Heart right ventricle (tissue), 16 donors: ENCODE data around the gene RFK. TPM values are rescaled to one million over a fixed set of nuclear protein-coding genes. Genes with fewer than 3 reads are reported as not detected.

ENCODE experiments used
- ATAC-seq, 8 donors: fragments of 200-7000 bp; cut with Tn5 transposase; one replicate each; pipeline ENCODE4 v1.9.1; 2020; ENCODE audit warnings: mild to moderate bottlenecking in 8 of 8, moderate library complexity in 8 of 8, moderate number of reproducible peaks in 1 of 8
- DNase-seq, 2 donors: peaks; one replicate each; pipeline ENCODE4 v3.0.0-alpha.2; 2020
- H3K27ac ChIP-seq, 10 donors: fragments of 200-600 bp; sonication (generic) in 2 of 10; one replicate each; pipeline versions ENCODE4 v1.5.0 to v1.8.0; 2020 to 2022; ENCODE audit warnings: mild to moderate bottlenecking in 3 of 10
- H3K27me3 ChIP-seq, 7 donors: fragments of 200-600 bp; one replicate each; pipeline ENCODE4 v1.8.0; 2021 to 2022; ENCODE audit warnings: mild to moderate bottlenecking in 2 of 7
- H3K36me3 ChIP-seq, 9 donors: fragments of 200-600 bp; sonication (generic) in 1 of 9; one replicate each; pipeline versions ENCODE4 v1.5.0 to v1.8.0; 2020 to 2022; ENCODE audit warnings: mild to moderate bottlenecking in 2 of 9
- H3K4me1 ChIP-seq, 9 donors: fragments of 200-600 bp; sonication (generic) in 1 of 9; one replicate each; pipeline versions ENCODE4 v1.5.0 to v1.8.0; 2020 to 2022; ENCODE audit warnings: mild to moderate bottlenecking in 4 of 9
- H3K4me3 ChIP-seq, 10 donors: fragments of 200-600 bp; sonication (generic) in 2 of 10; one replicate each; pipeline versions ENCODE4 v1.5.0 to v1.8.0; 2020 to 2022; ENCODE audit warnings: mild to moderate bottlenecking in 7 of 10, moderate library complexity in 2 of 10
- H3K9me3 ChIP-seq, 11 donors: fragments of 200-600 bp in 10 of 11; sonication (generic) in 2 of 11; one replicate each; pipeline versions ENCODE4 v1.5.0 to v1.8.0; 2013 to 2022; ENCODE audit warnings: mild to moderate bottlenecking in 2 of 11, control low read depth in 1 of 11, moderate library complexity in 1 of 11
- CTCF ChIP-seq, 9 donors: fragments of 200-600 bp; sonication (generic) in 2 of 9; IDR thresholded peaks; one replicate each; pipeline versions ENCODE4 v1.5.0 to v1.8.0; 2021 to 2022; ENCODE audit warnings: antibody characterized with exemption in 9 of 9, mild to moderate bottlenecking in 5 of 9, moderate library complexity in 1 of 9
- WGBS, 2 donors: extraction: QIAGEN DNeasy Blood & Tissue Kit; methylation state at CpG; one replicate each; pipeline ENCODE4 v1.1.7; 2013; ENCODE audit warnings: inconsistent platforms in 1 of 2; 5-methylcytosine and 5-hydroxymethylcytosine counted together
- intact Hi-C, 10 donors: fragments of 100-400 bp; cut with DNase I; formaldehyde crosslinking; loops; one replicate each; pipeline versions ENCODE4 v1.11.1 to v1.14.2; 2022
- polyA plus RNA-seq, 2 donors: library from polyadenylated mRNA; stranded (reverse); fragments of 200-250 nt; gene quantifications; one replicate each; pipeline ENCODE4 v1.2.3, GENCODE V29; 2013
- total RNA-seq, 10 donors: library from RNA; stranded (reverse); fragmentation: NEBNext Ultra II Directional in 3 of 10; extraction: Animal tissue kit (Norgen Biotek cat#: 25700) in 3 of 10; gene quantifications; one replicate each; pipeline versions ENCODE4 v1.2.1 to v1.2.4, GENCODE V29; 2021 to 2023
- donor health status: Arrhythmogenic right ventricular cardiomyopathy.
- donor health status: ischemic (EF 13 %, LVEDD 7.1; RV severe dilation, severe dysfunction).
- donor health status: healthy with polysubstance abuse.
- donor health status: DM: no; HTN: yes; CAD: no.
- donor health status: DM: no; HTN: no; CAD: no.
- donor health status: ischemic (EF 25% LVEDD 6.9; RV normal size, moderate dysfunction).
- donor health status: ischemic (EF 25% LVEDD 5.7; RV mildly dilated, moderate dysfunction).
- donor health status: healthy.
- donor health status: DM: yes; HTN: yes; CAD: no.
- donor health status: Ischemic cardiomyopathy.
- donor health status: ischemic (EF 35%, LVEDD 5.7; RV mildly dilated, moderate dysfunction).
- donor health status: nonischemic (EF 11% LVEDD 7.7; RV severe dilation, severe dysfunction).
- donor health status: DM: yes; HTN: yes; CAD: no.
- donor health status: PGD.
- donor health status: ischemic (EF 29% LVEDD 5.4; RV normal size, mild dysfunction).
- donor health status: nonischemic (EF 23%, LVEDD 6.1; RV moderate dilation, normal function).

RFK gene
- total and polyA plus RNA-seq, 12 donors = 7.1 to 33.6 (median 21.2) TPM

- Histone ChIP-seq H3K36me3 (no peaks in the 10 kb centered on the region), H3K27me3 (no peaks in the 10 kb centered on the region), H3K4me1 (peaks cover 5 to 61% (median 37%) of the 10 kb centered on the region in 9 donors), H3K4me3 (no peak overlapping the region), H3K9me3 (no peaks in the 10 kb centered on the region), H3K27ac (peak overlapping the region in 3 of 10 donors; percentile 20 to 68 (median 63))
- ATAC-seq = no peak
- intact Hi-C loops = no loop called here
- DNase-seq = no peak
- no peak for TF ChIP-seq CTCF (IDR thresholded peaks at IDR 0.05)
- WGBS, 2 donors = 81 to 90% methylated on average over 1 of the region's 1 CpG
These were observed 22.3 kb downstream of the RFK start for GRCh38 chr9:76371901-76372300.

- Histone ChIP-seq H3K4me3 (no peak overlapping the region), H3K4me1 (peaks cover 5 to 54% (median 35%) of the 10 kb centered on the region in 9 donors), H3K27ac (no peak overlapping the region), H3K36me3 (no peaks in the 10 kb centered on the region), H3K27me3 (no peaks in the 10 kb centered on the region), H3K9me3 (no peaks in the 10 kb centered on the region)
- DNase-seq (no peak), ATAC-seq (no peak)
- 93% methylated on average over 3 of the region's 3 CpGs for WGBS, 2 donors
- intact Hi-C loops = no loop called here
- TF ChIP-seq CTCF (IDR thresholded peaks at IDR 0.05) = no peak
These were observed 23.7 kb downstream of the RFK start for GRCh38 chr9:76370396-76371023.

GRCh38 chr9:76369583-76369982, 24.6 kb downstream of the RFK start:
- intact Hi-C loops = no loop called here
- Histone ChIP-seq H3K27me3 (no peaks in the 10 kb centered on the region), H3K36me3 (no peaks in the 10 kb centered on the region), H3K27ac (peak overlapping the region in 1 of 10 donors; percentile 53), H3K4me3 (no peak overlapping the region), H3K4me1 (peaks cover 5 to 51% (median 32%) of the 10 kb centered on the region in 9 donors), H3K9me3 (no peaks in the 10 kb centered on the region)
- 30 to 34% methylated on average over 4 of the region's 4 CpGs for WGBS, 2 donors
- DNase-seq (peak in 1 of 2 donors; percentile 29), ATAC-seq (no peak)
- TF ChIP-seq CTCF (IDR thresholded peaks at IDR 0.05) = no peak

GRCh38 chr9:76366275-76366674, 28.0 kb downstream of the RFK start:
- no peak overlapping the region for H3K27ac ChIP-seq
- intact Hi-C loops = no loop called here
- DNase-seq (no peak), ATAC-seq (no peak)
- H3K4me3 ChIP-seq = no peak overlapping the region
- H3K4me1 ChIP-seq = peaks cover 0 to 23% (median 9%) of the 10 kb centered on the region in 9 donors
- no peaks in the 10 kb centered on the region for H3K9me3 ChIP-seq
- H3K36me3 ChIP-seq = no peaks in the 10 kb centered on the region
- no peak for TF ChIP-seq CTCF (IDR thresholded peaks at IDR 0.05)
- no peaks in the 10 kb centered on the region for H3K27me3 ChIP-seq
- 69 to 87% methylated on average over 4 of the region's 4 CpGs for WGBS, 2 donors
